ENCODE measurements around the gene HLA-B.
A peak's percentile ranks its signal among the peaks of the same experiment; 100 is the strongest.

HLA-B gene

GRCh38 chr6:31317036-31317435 is 39.9 kb downstream of the HLA-B start:
- Histone ChIP-seq H3K27me3 (ENCODE audit: control insufficient read depth, insufficient read depth, low read length) (peaks cover 7% of the 10 kb centered on the region), H3K4me3 (ENCODE audit: low read depth, low read length) (no peak overlapping the region), H3K9me3 (ENCODE audit: control insufficient read depth, insufficient read depth, low read length) (no peaks in the 10 kb centered on the region), H3K36me3 (ENCODE audit: control insufficient read depth, insufficient read depth, low read length) (no peaks in the 10 kb centered on the region), H3K9ac (ENCODE audit: low read depth, low read length) (no peak overlapping the region), H3K4me1 (ENCODE audit: control insufficient read depth, insufficient read depth, low read length) (no peaks in the 10 kb centered on the region)

GRCh38 chr6:31309641-31310040 is 47.3 kb downstream of the HLA-B start:
- Histone ChIP-seq H3K27me3 (ENCODE audit: control insufficient read depth, insufficient read depth, low read length) (peaks cover 31% of the 10 kb centered on the region), H3K9me3 (ENCODE audit: control insufficient read depth, insufficient read depth, low read length) (no peaks in the 10 kb centered on the region), H3K4me1 (ENCODE audit: control insufficient read depth, insufficient read depth, low read length) (no peaks in the 10 kb centered on the region), H3K9ac (ENCODE audit: low read depth, low read length) (no peak overlapping the region), H3K36me3 (ENCODE audit: control insufficient read depth, insufficient read depth, low read length) (no peaks in the 10 kb centered on the region), H3K4me3 (ENCODE audit: low read depth, low read length) (no peak overlapping the region)

GRCh38 chr6:31308845-31309175 is 48.2 kb downstream of the HLA-B start:
- Histone ChIP-seq H3K36me3 (ENCODE audit: control insufficient read depth, insufficient read depth, low read length) (no peaks in the 10 kb centered on the region), H3K4me3 (ENCODE audit: low read depth, low read length) (peak overlapping the region; percentile 50), H3K4me1 (ENCODE audit: control insufficient read depth, insufficient read depth, low read length) (no peaks in the 10 kb centered on the region), H3K27me3 (ENCODE audit: control insufficient read depth, insufficient read depth, low read length) (peaks cover 31% of the 10 kb centered on the region), H3K9ac (ENCODE audit: low read depth, low read length) (no peak overlapping the region), H3K9me3 (ENCODE audit: control insufficient read depth, insufficient read depth, low read length) (no peaks in the 10 kb centered on the region)

GRCh38 chr6:31308050-31308844 is 48.7 kb downstream of the HLA-B start:
- Histone ChIP-seq H3K4me3 (ENCODE audit: low read depth, low read length) (peak overlapping the region; percentile 51), H3K27me3 (ENCODE audit: control insufficient read depth, insufficient read depth, low read length) (peaks cover 31% of the 10 kb centered on the region), H3K9me3 (ENCODE audit: control insufficient read depth, insufficient read depth, low read length) (no peaks in the 10 kb centered on the region), H3K36me3 (ENCODE audit: control insufficient read depth, insufficient read depth, low read length) (no peaks in the 10 kb centered on the region), H3K9ac (ENCODE audit: low read depth, low read length) (no peak overlapping the region), H3K4me1 (ENCODE audit: control insufficient read depth, insufficient read depth, low read length) (no peaks in the 10 kb centered on the region)

- Histone ChIP-seq H3K4me3 (ENCODE audit: low read depth, low read length) (peak overlapping the region; percentile 51), H3K9me3 (ENCODE audit: control insufficient read depth, insufficient read depth, low read length) (no peaks in the 10 kb centered on the region)
These were observed 49.3 kb downstream of the HLA-B start for GRCh38 chr6:31307669-31308049.

GRCh38 chr6:31305703-31306219 is 51.2 kb downstream of the HLA-B start:
- Histone ChIP-seq H3K36me3 (ENCODE audit: control insufficient read depth, insufficient read depth, low read length) (no peaks in the 10 kb centered on the region), H3K9me3 (ENCODE audit: control insufficient read depth, insufficient read depth, low read length) (no peaks in the 10 kb centered on the region), H3K4me1 (ENCODE audit: control insufficient read depth, insufficient read depth, low read length) (no peaks in the 10 kb centered on the region), H3K27me3 (ENCODE audit: control insufficient read depth, insufficient read depth, low read length) (peaks cover 30% of the 10 kb centered on the region), H3K4me3 (ENCODE audit: low read depth, low read length) (no peak overlapping the region), H3K9ac (ENCODE audit: low read depth, low read length) (no peak overlapping the region)

More at GRCh38 chr6:31307669-31308049, 49.3 kb downstream of the HLA-B start:
- Histone ChIP-seq H3K9ac (ENCODE audit: low read depth, low read length) (no peak overlapping the region), H3K36me3 (ENCODE audit: control insufficient read depth, insufficient read depth, low read length) (no peaks in the 10 kb centered on the region), H3K4me1 (ENCODE audit: control insufficient read depth, insufficient read depth, low read length) (no peaks in the 10 kb centered on the region), H3K27me3 (ENCODE audit: control insufficient read depth, insufficient read depth, low read length) (peaks cover 31% of the 10 kb centered on the region)

DNA sequence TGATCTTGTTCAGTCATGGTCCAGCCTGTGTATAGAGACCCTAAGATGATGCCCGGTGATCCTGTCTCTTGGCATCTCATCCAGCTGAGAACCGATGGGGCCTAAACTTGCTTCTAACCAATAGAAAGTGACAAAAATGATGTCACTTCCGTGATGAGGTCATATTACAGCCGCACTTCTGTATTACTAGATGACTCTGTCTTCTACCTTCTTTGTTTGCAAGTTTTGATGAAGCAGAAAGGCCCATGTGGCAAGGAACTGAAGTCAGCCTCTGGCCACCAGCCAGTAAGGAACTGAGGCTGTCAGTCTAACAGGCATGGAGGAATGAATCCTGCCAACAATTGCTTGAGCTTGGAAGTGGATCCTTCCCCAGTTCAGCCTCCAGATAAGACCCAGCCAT is 52.3 kb downstream of the HLA-B start:
- Histone ChIP-seq H3K9ac (ENCODE audit: low read depth, low read length) (no peak overlapping the region), H3K4me3 (ENCODE audit: low read depth, low read length) (no peak overlapping the region), H3K4me1 (ENCODE audit: control insufficient read depth, insufficient read depth, low read length) (no peaks in the 10 kb centered on the region), H3K27me3 (ENCODE audit: control insufficient read depth, insufficient read depth, low read length) (peaks cover 20% of the 10 kb centered on the region), H3K36me3 (ENCODE audit: control insufficient read depth, insufficient read depth, low read length) (no peaks in the 10 kb centered on the region), H3K9me3 (ENCODE audit: control insufficient read depth, insufficient read depth, low read length) (no peaks in the 10 kb centered on the region)

Measured in iPS-15b (cell line).